HG03135 (cell line): ENCODE data around the gene MTHFR.

Experiments
- ATAC-seq: cut with Tn5 transposase; IDR thresholded peaks from one replicate; pipeline ENCODE4 v1.9.1; 2021; ENCODE audit warnings: mild to moderate bottlenecking, moderate library complexity; ENCODE audit not compliant: unreplicated experiment

Gene MTHFR

GRCh38 chr1:11783556-11783955 is 22.2 kb downstream of the MTHFR start:
- no peak for ATAC-seq

DNA sequence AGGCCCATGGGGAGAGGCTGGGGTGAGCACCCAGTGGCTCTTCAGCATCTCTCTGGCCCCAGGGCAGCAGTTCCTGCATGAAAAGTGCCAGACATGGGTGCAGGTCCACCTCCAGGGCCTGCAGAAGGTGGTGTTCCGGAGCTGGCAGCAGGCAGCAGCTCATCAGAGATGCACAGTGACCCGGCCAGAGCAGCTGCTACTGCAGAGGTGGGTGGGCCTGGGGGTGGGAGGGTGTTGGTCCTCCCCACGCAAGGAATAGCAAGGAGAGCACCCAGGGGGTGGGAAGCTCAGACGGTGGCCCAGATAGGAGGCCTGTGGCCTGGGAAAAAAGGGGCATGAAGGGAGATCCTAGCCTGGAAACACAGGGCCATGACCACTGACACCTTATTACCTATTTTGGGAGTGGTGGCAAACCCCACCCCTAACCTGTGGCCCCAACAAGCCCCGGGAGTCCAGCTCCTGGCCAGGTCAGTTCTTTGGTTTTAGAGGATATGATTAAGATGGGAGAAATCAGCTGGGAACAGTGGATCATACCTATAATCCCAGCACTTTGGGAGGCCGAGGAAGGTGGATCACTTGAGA is 23.5 kb downstream of the MTHFR start:
- ATAC-seq = no peak

DNA sequence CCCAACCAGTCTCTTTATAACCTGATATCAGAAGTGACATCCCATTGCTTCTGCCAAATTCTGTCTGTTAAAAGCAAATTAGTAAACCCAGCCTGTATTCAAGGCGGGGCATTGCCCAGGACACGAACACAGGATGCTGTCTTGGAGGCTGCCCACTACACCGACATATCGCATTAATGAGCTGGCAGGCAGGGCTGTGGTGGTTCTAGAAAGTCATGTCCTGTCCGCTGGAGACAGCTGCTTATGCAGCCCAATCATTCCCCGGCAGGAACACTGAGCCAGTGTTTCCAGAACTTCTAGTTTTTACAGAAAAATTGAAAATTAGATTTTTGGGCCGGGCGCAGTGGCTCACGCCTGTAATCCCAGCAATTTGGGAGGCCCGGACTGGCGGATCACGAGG is 24.5 kb downstream of the MTHFR start:
- no peak for ATAC-seq

DNA sequence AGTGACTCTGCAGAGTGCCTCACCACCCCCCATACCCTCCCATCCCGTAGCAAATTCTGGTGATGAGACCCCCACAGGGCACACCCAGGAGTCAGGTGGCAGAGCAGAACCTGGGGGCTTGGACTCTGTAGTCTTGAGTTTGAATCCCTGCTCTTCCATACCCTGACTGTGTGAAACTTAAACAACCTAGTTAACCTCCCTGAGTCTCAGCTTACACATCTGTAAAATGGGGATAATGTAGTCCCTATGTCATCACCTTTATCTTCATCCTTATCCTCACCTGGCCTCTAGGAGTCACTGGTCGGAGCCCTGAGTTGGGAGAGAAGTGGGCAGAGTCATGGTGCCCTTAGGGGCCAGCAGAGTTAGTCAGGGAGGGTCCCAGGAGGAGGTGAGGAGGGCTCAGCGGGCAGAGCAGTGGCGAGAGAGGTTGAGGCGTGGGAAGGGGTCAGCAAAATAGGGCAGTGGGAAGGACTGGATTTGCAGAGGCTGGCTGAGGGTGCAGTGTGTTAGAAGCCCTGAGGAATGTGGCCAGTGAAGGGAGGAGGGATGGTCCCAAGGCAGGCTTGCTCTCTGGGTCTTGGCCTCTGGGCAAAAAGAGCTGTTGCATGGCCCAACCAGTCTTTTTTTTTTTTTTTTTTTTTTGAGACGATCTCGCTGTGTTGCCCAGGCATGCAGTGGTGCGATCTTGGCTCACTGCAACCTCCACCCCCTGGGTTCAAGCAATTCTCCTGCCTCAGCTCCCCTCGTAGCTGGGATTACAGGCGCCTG is 25.2 kb downstream of the MTHFR start:
- no peak for ATAC-seq

DNA sequence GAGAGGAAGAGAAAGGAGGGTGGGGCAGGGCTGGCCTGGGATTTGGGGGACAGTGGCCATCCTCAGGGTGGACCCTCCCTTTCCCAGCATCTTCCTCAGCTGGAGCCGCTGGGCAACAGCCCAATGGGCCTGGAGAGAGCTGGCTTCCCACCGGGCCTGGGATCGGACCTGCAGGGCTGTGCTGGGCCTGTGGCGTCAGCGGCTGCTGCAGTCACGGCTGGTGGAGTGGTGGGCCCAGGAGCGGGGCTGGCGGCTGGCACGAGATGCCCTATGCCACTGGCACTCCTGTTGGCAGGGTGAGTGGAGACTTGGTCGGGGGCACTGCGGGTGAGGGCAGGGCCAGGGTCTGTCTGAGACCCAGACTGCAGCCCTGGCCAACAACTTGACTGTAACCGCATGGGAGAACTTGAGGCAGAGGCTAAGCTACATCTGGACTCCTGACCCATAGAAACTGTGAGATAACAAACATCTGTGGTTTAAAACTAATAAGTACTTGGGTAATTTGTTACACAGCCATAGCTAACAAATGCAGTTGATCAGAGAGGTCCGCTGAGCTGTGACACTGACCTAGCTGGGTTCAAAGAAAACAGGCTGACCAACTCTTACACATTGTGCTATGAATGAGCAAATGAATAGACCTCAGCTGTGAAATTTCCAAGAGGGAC is 25.9 kb downstream of the MTHFR start:
- ATAC-seq = no peak

GRCh38 chr1:11778844-11779623 is 26.7 kb downstream of the MTHFR start:
- no peak for ATAC-seq

DNA sequence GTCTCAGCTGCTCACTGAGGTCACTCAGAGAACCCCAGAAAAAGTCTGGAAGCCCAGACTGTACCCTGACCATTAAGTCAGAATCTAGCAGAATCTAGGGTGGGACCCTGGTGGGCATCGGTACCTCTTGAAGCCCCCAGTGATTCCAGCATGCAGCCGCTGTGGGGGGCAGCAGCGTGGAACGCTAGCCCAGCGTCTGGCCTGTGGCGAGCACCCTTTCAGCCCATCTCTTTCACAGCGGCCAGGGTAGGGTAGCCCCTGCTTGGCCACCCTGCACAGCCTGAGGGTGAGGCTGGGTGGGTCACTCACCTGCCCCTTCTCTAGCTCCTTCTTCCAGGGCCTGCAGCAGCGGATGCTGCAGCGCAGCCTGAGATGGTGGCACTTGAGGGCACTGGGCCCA is 27.4 kb downstream of the MTHFR start:
- no peak for ATAC-seq

DNA sequence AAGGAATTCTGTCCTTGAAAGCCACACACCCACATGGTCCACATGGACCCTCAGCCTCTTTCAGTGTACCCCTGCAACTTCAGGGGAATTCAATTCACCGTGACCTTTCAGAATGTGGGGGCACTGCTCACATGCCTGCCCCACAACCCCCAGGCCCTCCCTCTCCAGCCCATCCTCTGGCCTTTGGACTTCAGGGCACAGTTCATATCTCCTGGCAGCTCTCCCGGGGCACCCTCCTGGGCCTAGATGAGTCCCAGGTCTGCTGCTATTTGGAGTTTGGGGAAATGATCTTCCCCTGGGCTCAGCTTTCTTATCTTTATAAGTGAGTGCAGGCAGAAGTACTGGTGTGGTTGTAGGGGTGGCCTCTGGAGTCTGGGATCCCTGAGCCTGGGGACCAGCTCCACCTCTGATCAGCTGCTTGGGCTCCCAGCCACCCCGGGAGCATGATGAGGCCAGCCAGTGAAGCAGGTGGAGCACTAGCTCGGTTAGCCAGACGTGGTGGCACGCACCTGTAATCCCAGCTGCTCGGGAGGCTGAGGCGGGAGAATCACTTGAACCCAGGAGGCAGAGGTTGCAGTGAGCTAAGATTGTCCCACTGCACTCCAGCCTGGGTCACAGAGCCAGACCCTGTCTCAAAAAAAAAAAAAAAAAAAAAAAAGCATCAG is 28.0 kb downstream of the MTHFR start:
- ATAC-seq = no peak

DNA sequence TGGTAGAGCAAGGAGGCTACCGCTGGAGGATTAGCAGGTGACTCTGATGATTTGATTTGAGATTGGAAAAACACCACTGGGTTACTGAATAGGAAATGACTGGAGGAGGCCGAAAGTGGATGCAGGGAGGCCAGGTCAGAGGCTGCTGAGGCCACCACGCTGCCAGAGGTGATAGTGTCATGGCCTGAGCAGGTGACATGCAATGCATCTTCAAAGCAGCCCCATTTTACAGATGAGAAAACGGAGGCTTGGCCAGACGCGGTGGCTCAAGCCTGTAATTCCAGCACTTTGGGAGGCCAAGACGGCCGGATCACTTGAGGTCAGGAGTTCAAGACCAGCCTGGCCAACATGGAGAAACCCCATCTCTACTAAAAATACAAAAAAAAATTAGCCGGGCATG is 31.0 kb downstream of the MTHFR start:
- no peak for ATAC-seq

- ATAC-seq = no peak
Observed at GRCh38 chr1:11772458-11772857, 33.3 kb downstream of the MTHFR start.

DNA sequence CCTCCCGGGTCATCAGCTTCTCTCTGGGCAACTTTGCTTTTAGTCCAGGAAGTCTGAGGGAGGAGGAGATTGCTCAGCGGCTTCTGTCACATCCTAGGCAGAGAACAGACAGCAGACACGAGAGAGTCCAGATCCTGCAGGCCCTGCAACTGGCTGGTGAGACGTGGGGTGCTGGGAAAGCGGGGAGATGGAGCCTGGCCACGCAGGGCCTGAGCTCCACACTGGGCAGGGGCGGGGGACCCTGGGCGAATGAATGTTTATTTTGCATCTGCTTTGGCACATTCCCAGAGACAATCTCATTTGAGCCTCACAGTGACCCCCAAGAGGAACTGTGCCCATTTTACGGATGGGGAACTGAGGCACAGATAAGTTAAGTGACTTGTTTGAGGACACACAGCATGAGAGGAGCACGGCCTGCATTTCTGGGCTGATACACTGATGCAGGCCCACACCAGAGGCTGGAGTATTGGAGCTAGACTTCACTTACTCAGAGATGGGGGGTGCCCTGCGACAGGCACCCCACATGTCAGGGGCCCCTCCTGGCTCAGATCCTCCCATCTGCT is 34.2 kb downstream of the MTHFR start:
- ATAC-seq = no peak

DNA sequence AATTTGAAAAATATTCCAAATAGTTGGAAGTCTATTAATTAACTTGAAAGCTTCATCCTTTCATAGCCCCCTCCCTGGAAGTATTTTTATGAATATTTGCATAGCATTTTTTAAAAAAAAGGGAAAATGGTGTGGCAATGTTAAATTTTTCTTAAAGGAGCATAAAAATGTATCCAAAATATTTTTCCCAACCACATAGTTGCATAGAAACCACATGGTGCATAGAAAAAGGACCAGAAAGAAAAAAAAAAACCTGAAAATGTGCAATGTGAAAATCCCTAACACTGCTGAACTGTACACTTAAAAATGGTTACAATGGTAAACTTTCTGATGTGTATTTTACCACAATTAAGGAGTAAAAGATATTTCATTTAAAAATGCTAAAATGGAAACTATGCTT is 35.8 kb downstream of the MTHFR start:
- no peak for ATAC-seq

DNA sequence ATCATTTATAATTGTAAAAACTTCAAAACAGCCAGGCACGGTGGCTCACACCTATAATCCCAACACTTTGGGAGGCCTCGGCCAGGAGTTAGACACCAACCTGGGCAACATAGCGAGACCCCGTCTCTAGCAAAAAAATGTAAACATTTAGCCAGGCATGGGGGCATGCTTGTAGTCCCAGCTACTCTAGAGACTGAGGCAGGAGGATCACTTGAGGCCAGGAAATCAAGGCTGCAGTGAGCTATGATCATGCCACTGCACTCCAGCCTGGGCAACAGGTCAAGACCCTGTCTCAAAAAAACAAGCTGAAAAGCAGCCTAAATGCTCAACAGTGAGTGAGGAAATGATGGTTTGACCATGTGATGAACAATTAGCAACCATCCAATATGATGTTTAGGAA is 36.5 kb downstream of the MTHFR start:
- ATAC-seq = no peak

DNA sequence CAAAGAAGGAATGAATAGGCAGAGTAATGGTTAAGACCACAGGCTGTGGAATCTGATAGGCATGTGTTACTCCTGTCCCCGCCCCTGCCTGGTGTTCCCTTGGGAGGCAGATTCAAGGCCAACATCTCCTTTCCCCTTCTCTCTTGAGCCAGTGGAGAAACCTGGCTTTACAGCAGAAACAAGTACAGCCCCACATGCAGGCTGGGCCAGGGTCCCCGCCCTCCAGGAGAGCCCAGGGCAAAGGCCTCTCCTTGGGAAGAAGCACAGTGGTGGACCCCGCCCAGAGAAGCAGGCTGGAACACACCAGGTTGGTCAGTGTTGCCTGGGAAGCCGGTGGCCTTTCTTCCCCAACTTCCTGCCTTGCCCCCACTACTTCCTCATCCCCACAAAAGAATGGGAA is 36.9 kb downstream of the MTHFR start:
- ATAC-seq = no peak

DNA sequence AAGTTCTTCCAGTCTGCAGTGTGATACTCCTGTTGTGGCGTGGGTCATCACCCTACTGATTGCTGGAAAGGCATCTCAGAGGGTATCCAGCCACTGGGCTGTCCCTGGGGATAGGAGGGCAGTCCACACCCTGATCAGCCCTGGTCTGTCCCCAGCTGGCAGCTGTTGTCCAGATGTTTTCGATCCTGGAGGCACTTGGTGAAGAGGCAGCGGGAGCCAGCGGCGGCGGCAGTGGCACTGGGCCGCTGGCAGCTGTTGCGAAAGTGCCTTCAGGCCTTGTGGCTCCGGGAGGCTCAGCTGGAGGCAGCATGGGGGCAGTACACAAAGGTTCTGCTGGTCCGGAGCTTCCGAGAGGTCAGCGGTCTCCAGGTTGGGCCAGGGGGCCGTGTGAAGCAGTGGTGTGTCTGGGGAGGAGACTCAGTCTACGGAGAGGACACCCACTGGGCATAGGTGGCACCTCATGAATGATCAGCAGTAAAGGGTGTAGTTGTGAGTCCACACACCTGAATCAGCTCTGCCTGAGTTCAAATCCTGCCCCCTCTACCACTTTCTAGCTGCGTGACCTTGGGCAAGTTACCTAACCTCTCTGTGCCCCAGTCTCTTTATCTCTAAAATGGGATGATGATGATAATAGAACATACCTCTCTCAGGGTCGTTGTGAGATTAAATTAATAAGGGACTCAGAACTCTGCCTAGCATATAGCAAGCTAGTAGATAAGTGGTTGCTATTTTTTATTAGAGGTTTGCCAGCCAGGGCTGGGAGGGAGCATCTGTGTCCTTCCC is 37.7 kb downstream of the MTHFR start:
- no peak for ATAC-seq

GRCh38 chr1:11766429-11766776 is 39.4 kb downstream of the MTHFR start:
- no peak for ATAC-seq

GRCh38 chr1:11765661-11766428 is 39.9 kb downstream of the MTHFR start:
- no peak for ATAC-seq

- ATAC-seq = no peak
Observed at GRCh38 chr1:11764519-11764918, 41.2 kb downstream of the MTHFR start.

DNA sequence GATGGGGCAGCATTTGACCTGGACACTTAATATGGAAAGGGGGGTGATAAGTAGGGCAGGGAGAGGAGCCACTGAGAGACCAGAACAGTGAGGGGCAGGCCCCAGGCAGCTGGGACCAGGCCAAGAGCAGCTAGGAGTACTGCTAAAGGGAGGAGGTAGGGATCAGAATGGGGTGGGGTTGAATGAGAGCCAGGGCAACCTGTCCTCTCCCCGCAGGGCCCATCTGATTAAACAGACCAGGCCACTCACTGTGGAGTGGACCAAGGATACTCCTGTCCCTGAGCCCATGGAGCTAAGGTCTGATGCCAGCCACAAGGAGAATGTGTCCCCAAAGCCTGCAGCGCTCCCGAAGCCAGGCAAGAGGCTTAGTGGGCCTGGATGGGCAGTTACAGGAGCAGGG is 41.6 kb downstream of the MTHFR start:
- ATAC-seq = no peak
